NK-92 (cell line): ENCODE data around the gene MRPL41.
"Not testable (repeated sequence)": the region's sequence is repeated elsewhere in the genome, so short reads cannot be mapped to it uniquely, and the experiment has no call there.

Experiments used
- DNase-seq: peaks from one replicate; lab custom pipeline; 2025; ENCODE audit not compliant: unreplicated experiment; lab: John Stamatoyannopoulos, UW

MRPL41 gene

DNA sequence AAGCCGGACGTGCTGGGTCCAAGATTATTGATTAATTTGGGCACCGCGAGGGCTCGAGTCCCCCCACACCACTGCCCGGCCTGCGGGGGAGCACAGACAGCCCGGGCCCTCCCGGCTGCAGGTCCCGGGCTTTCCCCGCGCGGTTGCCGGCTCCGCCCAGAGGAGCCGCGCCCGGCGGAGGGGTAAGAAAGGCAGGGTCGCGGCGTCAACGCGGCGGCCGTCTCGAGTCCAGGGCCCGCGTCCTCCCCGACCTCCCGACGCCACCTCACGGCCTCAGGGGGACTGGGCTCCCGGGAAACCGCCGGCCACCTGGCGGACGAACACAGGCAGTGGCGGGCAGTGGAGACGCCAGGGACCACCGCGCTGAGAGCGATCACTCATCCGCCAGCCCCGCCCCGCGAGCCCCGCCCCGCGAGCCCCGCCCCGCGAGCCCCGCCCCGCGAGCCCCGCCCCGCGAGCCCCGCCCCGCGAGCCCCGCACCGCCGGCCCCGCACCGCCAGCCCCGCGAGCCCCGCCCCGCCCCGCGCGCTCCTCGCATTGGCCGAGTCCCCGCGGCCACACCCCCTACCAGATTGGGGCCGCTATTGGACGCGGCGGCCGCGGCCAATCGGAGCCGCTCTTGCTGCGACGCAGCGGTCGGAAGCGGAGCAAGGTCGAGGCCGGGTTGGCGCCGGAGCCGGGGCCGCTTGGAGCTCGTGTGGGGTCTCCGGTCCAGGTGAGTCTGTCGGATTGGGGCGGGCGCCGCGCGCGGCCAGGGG, at the start of gene MRPL41:
MRPL41 (plus strand) TSS at position 616 of the 758 bp plus-strand sequence. CDS start 203 bp downstream, outside the sequence.
- DNase-seq = peak; percentile 60

DNA sequence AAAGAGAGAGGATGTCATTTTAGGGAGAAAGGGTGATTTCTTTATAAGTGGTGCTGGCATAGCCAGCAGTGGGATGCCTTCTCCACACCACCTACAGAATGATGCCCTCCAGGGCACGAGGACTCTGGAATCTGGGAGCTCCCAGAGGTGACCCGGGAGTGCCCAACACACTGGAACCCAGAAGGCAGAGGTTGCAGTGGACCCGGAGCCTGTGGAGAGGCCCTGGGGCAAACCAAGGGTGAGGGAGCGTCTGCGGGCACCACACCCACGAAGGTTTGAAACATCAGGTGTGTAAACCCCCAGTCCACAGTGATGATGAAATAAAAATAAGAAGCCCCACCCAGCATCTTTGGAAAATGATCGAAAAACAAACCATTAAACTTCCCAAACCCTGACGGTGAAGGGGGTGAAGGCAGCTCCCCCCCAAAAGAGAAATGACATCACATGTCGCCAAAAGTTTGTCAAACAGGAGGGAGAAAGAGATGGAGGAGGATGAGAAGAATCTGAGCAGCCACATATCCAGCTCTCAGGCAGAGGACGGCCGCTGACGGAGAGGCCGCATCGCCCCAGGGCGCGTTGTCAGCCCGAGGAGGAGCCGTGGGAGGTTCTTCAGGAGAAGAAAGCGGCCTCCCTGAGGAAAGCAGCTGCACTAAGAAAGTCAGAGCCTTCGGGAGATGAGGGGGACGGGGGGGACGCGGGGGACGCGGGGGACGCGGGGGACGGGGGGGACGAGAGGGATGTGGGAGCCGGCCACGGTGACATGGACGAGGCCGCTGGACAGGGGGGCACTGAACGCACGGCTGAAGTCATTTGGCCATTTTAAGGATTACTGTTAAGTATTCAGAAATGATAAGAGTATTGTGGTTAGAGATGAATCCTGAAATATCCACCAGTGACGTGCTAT, 49.4 kb upstream of the MRPL41 start:
- no peak for DNase-seq

DNA sequence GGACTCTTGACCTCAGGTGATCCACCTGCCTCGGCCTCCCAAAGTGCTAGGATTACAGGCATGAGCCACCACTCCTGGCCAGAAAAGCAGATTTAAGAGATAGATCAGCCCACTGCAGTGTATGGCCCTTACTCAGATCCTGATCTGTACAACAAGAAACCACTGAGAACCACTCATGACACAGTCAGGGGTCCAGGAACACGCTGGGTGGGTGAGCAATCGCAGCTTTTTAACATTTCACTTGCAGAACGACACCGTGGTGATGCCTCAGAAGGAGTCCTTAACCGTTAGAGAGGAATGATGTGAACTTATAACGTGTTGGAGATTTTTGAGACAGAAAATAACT, 47.3 kb upstream of the MRPL41 start:
- no peak for DNase-seq

DNA sequence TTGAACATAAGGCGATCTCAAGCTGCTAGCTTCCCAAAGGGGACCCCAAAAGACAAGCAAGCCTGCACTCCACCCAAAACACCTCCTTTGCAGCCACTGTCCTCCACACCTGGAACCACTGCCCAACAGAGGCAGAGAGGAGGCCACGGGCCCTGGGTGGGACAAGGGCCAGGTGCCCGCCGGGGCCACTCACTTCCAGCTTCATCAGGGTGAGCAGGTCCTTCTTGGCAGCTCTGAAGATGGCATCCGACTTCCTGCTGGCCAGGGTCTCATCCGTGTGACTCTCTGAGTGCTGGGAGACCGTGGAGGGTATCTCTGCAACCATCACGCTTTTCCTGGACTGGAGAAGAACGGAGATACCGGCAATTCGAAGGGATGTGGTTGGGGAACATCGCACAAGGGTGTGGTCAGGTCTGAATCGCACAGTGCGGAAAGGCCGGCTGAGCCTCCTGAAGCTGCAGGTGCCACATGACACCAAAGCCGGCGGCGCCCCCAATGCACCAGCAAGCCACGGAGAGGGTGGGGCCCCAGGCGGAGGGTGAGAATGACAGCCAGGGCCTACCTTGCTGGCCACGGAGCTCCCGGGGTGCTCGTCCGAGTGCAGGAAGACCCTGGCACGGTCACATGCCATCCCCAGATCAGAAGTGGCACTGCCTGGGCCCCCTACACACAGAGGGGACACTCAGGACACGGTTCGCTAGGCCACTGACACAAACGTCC, 46.1 kb upstream of the MRPL41 start:
- DNase-seq = no peak

DNA sequence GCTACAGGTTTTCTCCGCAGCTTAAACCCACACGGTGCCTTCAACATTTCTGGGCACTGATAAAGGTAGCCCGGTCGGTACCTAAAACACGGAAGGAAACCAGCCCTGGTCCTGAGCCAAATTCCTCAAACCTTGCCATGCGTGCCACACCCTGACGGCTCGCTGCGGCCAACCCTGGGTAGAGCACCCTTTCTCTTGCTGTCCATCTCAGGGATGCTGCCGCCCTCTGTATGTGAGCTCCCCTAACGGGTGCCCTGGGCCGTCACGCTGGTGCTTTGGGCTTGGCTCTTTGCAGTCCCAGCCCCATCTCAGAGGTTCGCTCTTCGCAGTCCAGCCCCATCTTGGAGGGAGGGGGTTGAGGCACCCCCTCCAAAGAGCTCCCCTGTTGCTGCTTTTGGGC, 45.4 kb upstream of the MRPL41 start:
- no peak for DNase-seq

DNA sequence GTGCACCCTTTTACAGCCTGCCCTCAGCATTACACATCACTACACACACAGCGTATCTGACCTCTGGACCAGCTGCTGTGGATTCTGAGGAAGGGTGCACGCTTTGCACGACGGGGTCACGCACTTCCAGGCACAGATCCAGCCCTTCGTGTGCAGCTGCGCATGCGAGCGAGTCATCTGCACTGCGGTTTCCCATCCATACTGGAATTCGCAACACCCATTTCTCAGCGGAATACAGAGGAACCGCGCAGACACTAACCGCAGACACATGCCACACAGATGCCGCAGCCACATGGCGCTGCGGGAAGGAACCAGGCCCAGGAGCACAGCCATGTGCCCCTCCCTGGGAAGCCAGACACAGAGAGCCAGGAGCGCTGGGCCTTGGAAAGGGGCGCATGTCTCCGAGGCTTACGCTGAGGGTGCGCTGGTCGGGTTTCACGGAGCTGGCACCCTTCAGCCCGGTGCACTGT, 44.9 kb upstream of the MRPL41 start:
- no peak for DNase-seq

DNA sequence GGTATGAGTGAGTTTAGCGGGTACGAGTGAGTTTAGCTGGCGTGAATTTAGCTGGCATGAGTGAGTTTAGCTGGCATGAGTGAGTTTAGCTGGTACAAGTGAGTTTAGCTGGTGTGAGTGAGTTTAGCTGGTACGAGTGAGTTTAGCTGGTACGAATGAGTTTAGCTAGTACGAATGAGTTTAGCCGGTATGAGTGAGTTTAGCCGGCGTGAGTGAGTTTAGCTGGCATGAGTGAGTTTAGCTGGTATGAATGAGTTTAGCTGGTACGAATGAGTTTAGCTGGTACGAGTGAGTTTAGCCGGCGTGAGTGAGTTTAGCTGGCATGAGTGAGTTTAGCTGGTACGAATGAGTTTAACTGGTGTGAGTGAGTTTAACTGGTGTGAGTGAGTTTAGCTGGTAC, 42.5 kb upstream of the MRPL41 start:
- no peak for DNase-seq

DNA sequence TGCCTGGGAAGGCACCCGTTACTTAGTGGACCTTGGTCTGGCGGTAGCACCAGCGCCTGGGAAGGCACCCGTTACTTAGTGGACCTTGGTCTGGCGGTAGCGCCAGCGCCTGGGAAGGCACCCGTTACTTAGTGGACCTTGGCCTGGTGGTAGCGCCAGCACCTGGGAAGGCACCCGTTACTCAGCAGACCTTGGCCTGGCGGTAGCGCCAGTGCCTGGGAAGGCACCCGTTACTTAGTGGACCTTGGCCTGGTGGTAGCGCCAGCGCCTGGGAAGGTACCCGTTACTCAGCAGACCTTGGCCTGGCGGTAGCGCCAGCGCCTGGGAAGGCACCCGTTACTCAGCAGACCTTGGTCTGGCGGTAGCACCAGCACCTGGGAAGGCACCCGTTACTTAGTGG, 40.6 kb upstream of the MRPL41 start:
- not testable (repeated sequence) for DNase-seq

DNA sequence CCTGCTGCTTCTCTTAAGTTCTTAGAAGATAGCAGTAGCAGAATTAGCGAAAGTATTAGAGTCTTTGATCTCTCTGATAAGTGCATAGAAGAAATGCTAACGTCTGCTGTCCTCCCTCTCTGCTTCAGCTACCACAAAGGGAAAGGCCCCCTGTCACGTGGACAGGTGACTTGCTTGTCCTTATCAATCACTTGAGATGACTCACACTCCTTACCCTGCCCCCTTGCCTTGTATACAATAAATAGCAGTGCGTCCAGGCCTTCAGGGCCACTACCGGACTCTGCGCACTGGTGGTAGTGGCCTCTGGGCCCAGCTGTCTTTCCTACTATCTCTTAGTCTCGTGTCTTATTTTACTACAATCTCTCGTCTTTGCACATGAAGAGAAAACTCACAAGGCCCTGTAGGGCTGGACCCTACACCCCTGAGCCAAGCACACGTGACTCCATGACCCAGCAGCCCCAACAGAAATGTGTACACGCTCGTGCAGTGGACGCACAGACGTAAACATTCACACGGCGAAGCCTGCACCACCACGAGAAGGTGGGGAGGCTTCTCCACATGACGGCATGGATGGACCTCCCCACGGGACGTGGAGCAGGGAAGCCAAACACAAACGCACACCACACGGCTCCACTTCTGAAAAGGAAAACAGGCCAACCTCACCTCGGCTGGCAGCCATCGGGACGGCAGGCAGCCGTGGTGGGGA, 39.8 kb upstream of the MRPL41 start:
- no peak for DNase-seq

DNA sequence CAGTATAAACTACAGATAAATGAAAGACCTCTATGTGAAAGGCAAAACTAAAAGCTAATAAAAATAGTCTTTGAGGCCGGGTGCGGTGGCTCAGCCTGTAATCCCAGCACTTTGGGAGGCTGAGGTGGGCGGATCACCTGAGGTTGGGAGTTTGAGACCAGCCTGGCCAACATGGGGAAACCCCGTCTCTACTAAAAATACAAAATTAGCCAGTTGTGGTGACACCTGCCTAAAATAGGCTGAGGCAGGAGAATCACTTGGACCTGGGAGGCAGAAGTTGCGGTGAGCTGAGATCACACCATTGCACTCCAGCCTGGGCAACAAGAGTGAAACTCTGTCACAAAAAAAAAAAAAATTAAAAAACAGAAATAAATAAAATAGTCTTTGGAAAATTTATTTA, 38.5 kb upstream of the MRPL41 start:
- not testable (repeated sequence) for DNase-seq

DNA sequence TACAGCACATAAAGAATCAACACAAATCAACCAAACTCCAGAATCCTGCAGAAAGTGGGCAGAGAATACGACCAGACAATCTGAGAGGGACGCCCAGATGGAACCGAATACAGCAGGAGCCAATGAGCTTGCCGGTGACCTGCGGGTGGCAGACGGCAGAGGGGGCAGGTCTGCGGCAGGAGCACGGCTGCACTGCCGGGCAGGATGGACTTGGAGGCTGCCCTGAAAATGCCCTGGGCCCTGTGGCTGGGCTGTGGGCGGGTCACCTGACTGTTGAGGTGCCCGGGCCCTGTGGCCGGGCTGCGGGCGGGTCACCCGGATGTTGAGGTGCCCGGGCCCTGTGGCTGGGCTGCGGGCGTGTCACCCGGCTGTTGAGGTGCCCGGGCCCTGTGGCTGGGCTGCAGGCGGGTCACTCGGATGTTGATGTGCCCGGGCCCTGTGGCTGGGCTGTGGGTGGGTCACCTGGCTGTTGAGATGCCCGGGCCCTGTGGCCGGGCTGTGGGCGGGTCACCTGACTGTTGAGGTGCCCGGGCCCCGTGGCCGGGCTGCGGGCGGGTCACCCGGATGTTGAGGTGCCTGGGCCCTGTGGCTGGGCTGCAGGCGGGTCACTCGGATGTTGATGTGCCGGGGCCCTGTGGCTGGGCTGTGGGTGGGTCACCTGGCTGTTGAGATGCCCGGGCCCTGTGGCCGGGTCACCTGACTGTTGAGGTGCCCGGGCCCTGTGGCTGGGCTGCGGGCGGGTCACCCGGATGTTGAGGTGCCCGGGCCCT, 37.7 kb upstream of the MRPL41 start:
- DNase-seq = not testable (repeated sequence)

DNA sequence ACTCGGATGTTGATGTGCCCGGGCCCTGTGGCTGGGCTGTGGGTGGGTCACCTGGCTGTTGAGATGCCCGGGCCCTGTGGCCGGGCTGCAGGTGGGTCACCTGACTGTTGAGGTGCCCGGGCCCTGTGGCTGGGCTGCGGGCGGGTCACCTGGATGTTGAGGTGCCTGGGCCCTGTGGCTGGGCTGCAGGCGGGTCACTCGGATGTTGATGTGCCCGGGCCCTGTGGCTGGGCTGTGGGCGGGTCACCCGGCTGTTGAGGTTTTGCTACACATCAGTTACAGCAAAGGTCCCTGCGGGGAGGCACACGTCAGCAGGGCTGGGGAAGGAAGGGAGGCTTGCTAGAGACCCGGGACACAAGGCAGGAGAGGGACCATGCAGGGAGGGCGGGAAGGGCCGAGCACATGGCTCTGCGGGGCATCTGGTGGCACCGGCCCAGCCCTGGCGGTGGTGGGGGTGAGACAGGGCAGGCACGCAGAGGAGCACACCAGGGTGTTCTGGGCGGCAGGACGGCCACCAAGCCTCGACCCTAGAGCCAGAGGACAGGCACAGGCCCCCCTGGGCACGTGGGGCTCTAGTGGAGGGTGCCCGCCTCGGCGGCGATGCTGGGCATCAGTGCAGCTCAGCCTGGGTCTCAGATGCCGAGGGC, 36.9 kb upstream of the MRPL41 start:
- no peak for DNase-seq

DNA sequence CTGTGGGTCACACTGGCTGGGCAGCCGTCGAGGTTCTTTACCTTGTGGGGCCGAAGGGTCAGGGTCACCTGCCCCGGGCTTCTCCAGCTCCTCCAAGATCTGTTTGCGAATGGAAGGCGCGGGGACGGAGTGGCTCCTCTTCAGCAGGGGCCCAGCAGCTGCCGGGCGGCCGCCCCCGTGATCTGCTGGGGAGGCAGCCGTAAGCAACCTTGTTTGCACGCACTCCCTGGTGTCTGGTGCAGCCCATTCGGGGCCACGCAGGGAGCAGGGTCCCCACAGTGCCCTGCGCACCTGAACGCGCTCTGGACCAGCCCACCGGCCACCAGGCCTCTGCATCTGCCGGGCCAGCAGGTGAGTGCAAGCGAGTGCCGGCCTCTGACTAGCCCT, 36.3 kb upstream of the MRPL41 start:
- DNase-seq = no peak

DNA sequence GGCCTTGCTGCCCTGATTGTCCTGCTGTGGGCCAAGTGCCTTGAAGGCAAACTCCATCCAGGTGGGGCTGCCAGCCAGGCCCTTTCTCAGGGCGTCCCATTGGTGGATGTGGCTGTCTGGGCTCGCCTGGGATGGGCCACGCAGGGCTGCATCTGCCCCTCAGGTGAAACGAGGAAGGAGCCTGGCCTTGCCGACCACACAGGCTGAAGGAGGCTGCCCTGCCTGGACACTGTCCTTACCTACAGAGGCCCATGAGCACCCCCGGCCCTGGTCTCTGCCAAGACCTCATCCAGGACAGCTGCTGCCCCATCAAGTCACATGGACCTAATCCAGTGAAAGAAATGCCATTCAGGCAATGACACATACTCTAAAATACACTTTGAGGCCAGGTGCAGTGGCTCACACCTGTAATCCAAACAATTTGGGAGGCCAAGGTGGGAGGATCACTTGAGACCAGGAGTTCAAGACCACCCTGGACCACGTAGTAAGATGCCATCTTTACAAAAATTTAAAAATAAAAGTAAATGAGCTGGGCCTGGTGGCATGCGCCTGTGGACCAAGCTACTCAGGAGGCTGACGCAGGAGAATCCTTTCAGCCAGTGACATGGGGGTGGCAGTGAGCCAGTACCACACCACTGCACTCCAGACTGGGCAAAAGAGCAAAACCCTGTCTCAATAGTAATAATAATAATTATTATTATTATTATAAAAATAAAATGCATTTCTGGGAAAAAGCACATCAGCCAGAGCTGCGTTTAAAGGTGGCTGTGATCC, 35.3 kb upstream of the MRPL41 start:
- no peak for DNase-seq

DNA sequence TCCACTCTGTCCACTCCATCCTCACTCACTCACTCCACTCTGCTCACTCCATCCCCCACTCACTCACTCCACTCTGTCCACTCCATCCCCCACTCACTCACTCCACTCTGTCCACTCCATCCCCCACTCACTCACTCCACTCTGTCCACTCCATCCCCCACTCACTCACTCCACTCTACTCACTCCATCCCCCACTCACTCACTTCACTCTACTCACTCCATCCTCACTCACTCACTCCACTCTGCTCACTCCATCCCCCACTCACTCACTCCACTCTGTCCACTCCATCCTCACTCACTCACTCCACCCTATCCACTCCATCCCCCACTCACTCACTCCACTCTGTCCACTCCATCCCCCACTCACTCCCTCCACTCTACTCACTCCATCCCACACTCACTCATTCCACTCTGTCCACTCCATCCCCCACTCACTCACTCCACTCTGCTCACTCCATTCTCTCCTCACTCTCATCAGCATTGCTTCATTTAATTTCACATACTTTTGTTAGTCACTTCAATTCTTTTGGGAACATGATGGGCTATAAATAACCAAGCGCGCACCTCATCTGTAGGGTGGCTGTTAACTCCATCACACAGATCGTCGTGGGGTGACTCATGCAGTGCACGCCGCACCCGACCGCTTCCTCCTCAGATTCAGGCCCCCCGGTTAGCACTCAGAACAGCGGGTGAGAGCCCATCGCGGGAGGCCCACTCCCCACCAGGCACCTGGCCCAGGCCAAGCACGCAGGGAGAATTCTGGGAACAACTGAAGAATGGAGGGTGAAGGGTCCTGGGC, 32.8 kb upstream of the MRPL41 start:
- not testable (repeated sequence) for DNase-seq

DNA sequence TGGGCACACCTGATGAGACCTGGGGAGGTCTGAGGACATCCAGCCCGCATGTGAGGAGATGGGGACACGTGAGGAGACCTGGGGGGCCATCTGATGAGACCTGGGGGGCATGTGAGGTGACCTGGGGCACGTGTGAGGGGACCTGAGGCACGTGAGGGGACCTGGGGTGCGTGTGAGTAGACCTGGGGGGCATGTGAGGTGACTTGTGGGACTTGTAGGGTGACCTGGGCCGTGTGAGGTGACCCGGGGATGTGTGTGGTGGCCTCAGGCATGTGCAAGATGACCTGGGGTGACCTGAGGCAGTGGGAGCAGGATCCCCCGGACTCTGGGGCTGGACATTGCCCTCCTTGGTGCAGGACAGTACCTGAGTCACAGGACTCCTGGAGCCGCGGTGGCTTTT, 32.1 kb upstream of the MRPL41 start:
- DNase-seq = no peak

DNA sequence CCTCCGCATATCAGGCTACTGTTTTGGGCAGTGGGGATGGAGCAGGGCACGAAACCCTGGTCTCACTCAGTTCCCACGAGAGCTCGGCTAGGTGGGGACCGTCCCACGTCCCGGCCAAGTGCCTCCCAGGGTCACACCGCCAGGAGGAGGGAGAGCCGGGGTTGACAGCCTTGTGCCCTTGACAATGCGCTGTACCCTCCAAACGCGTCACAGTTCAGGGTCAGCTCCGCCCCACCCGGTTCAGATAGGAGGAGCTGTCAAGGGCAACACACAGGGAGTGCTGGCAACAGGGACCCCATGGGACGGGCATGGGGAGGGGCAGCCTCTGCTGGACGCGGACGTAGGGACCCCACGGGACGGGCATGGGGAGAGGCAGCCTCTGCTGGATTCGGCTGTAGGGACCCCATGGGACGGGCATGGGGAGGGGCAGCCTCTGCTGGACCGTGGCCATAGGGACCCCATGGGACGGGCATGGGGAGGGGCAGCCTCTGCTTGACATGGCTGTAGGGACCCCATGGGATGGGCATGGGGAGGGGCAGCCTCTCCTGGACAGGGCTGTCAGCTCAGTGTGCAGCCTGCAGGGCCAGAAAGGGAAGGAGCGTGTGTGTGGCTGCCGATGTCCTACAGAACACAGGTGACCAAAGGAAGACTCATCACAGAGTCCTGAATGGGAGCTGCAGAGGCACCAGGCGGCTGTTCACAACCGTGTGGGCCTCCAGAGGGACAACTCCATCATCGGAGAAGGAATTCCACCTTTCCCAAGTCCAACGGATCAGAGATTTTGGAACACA, 30.9 kb upstream of the MRPL41 start:
- DNase-seq = no peak
